ENCODE data around the gene WDR70. TPM values are rescaled to one million over a fixed set of nuclear protein-coding genes. Genes with fewer than 3 reads are reported as not detected.

Gene WDR70
- total and polyA plus RNA-seq, 10 of the 15 experiments (the other 5 are each of a cell fraction or from before 2014, with no cell fraction given): 10.9 to 33.6 (median 29.1) TPM

- 99% methylated on average over 3 of the region's 3 CpGs for WGBS (ENCODE audit: insufficient coverage, insufficient replicate concordance, low lambda C conversion rate, missing lambda C conversion rate)
- POLR2A ChIA-PET: no interaction called here
- no peak for FAIRE-seq
Measured at GRCh38 chr5:37495668-37496347, 116.7 kb downstream of the WDR70 start.

More at GRCh38 chr5:37495668-37496347, 116.7 kb downstream of the WDR70 start:
- ChIA-PET SMC1A (ENCODE audit: uncharacterized antibody, unreplicated experiment) (no interaction called here), CTCF (interaction anchor here (1.5 kb wide), 1 partner anchor 14 kb away, joined by 4 read pairs; no protein-coding TSS in a partner anchor), RAD21 (ENCODE audit: unreplicated experiment) (no interaction called here)
- no peaks in the 10 kb centered on the region for H3K27me3 ChIP-seq (replicated peaks in 1 of 2; ENCODE audit: control insufficient read depth in 2 of 2, insufficient read depth in 2 of 2, low read length in 1 of 2)
- in situ Hi-C loops (cut with MboI) (no loop called here), intact Hi-C loops (cut with micrococcal nuclease; ENCODE audit: unreplicated experiment) (no loop called here)
- TF ChIP-seq MLLT1 (IDR thresholded peaks at IDR 0.05): no peak
- no peak for TF ChIP-seq SP1 (IDR thresholded peaks at IDR 0.05; ENCODE audit: low read depth, low read length)
- peak; percentile 48; the same call in 1 of the 2 replicates for TF ChIP-seq NFYB (IDR thresholded peaks at IDR 0.05; ENCODE audit: insufficient read depth, low read depth, low read length)
- H3K27ac ChIP-seq (ENCODE audit: control insufficient read depth, insufficient read depth): no peak overlapping the region
- no peak for DNase-seq (ENCODE audit: low read depth, low spot score)
- H3K4me1 ChIP-seq (ENCODE audit: control insufficient read depth, insufficient read depth, low read length): no peaks in the 10 kb centered on the region
- no peak overlapping the region for H3K4me2 ChIP-seq (ENCODE audit: control insufficient read depth, insufficient read depth)
- BruUV-seq (replicated peaks): no TSS peak
- no peaks in the 10 kb centered on the region for H3K79me2 ChIP-seq (ENCODE audit: control insufficient read depth, insufficient read depth, low read length)
- H3K9ac ChIP-seq (ENCODE audit: control insufficient read depth, insufficient read depth, low read length): no peak overlapping the region
- no peaks in the 10 kb centered on the region for H4K20me1 ChIP-seq (ENCODE audit: control insufficient read depth, insufficient read depth)
- no peak overlapping the region for H2AFZ ChIP-seq (ENCODE audit: control insufficient read depth, low read depth, low read length)
- no peaks in the 10 kb centered on the region; a peak in 1 of 4 replicates for H3K36me3 ChIP-seq (ENCODE audit: control insufficient read depth in 2 of 2, insufficient read depth in 2 of 2, low read length in 1 of 2)
- no peak for ATAC-seq
- H3K9me3 ChIP-seq (replicated peaks; ENCODE audit: control insufficient read depth, insufficient read depth, low read length): no peaks in the 10 kb centered on the region
- H3K4me3 ChIP-seq: no peak overlapping the region

Measured in GM12878 (cell line).